Subcutaneous abdominal adipose tissue (tissue), 5 donors: Measurements from ENCODE around the gene TAOK3.

Source experiments
- H3K27ac ChIP-seq: one replicate; pipeline ENCODE4 v1.7.0; 2013; ENCODE audit warnings: low read depth, mild to moderate bottlenecking, inconsistent platforms, low read length, moderate library complexity
- H3K27me3 ChIP-seq, 5 donors: one replicate each; pipeline ENCODE4 v1.7.0; 2013; ENCODE audit warnings: low read length in 5 of 5, inconsistent platforms in 1 of 5; ENCODE audit not compliant: control insufficient read depth in 5 of 5, insufficient read depth in 4 of 5
- H3K36me3 ChIP-seq, 5 donors: one replicate each; pipeline ENCODE4 v1.7.0; 2013; ENCODE audit warnings: low read length in 5 of 5; ENCODE audit not compliant: control insufficient read depth in 5 of 5, insufficient read depth in 5 of 5
- H3K4me1 ChIP-seq, 5 donors: one replicate each; pipeline ENCODE4 v1.7.0; 2013; ENCODE audit warnings: low read length in 5 of 5, mild to moderate bottlenecking in 3 of 5, moderate library complexity in 1 of 5; ENCODE audit not compliant: control insufficient read depth in 5 of 5, insufficient read depth in 5 of 5
- H3K4me3 ChIP-seq, 5 donors: one replicate each; pipeline ENCODE4 v1.7.0; 2013; ENCODE audit warnings: low read length in 5 of 5, low read depth in 1 of 5
- H3K9ac ChIP-seq, 5 donors: one replicate each; pipeline ENCODE4 v1.7.0; 2013; ENCODE audit warnings: low read length in 5 of 5, mild to moderate bottlenecking in 4 of 5, moderate library complexity in 3 of 5
- H3K9me3 ChIP-seq, 5 donors: one replicate each; pipeline ENCODE4 v1.7.0; 2013; ENCODE audit warnings: low read length in 5 of 5; ENCODE audit not compliant: control insufficient read depth in 5 of 5
- donor health status: healthy.
- donor health status: healthy.
- donor health status: healthy.
- donor health status: healthy.
- donor health status: healthy.

Gene TAOK3

GRCh38 chr12:118119449-118119879 lies 253.2 kb downstream of the TAOK3 start:
- Histone ChIP-seq H3K9me3 (no peaks in the 10 kb centered on the region), H3K27me3 (no peaks in the 10 kb centered on the region), H3K4me3 (no peak overlapping the region)

GRCh38 chr12:118109088-118109487 lies 263.6 kb downstream of the TAOK3 start:
- Histone ChIP-seq H3K4me1 (peaks cover 2 to 6% (median 5%) of the 10 kb centered on the region in 5 donors), H3K27me3 (no peaks in the 10 kb centered on the region), H3K27ac (no peak overlapping the region), H3K9ac (no peak overlapping the region), H3K9me3 (no peaks in the 10 kb centered on the region), H3K36me3 (no peaks in the 10 kb centered on the region), H3K4me3 (no peak overlapping the region)

More at GRCh38 chr12:118119449-118119879, 253.2 kb downstream of the TAOK3 start:
- Histone ChIP-seq H3K36me3 (peaks cover 0 to 5% (median 2%) of the 10 kb centered on the region in 5 donors), H3K9ac (no peak overlapping the region), H3K4me1 (peaks cover 0 to 6% (median 3%) of the 10 kb centered on the region in 5 donors), H3K27ac (no peak overlapping the region)

GRCh38 chr12:118107694-118108093 lies 265.0 kb downstream of the TAOK3 start:
- H3K36me3 ChIP-seq, result no peaks in the 10 kb centered on the region
- no peaks in the 10 kb centered on the region for H3K27me3 ChIP-seq
- peaks cover 2 to 19% (median 15%) of the 10 kb centered on the region in 5 donors for H3K4me1 ChIP-seq
- H3K27ac ChIP-seq, result no peak overlapping the region
- no peak overlapping the region for H3K9ac ChIP-seq
- H3K4me3 ChIP-seq, result no peak overlapping the region
- no peaks in the 10 kb centered on the region for H3K9me3 ChIP-seq

GRCh38 chr12:118107011-118107410 lies 265.7 kb downstream of the TAOK3 start:
- H3K36me3 ChIP-seq, result no peaks in the 10 kb centered on the region
- H3K9me3 ChIP-seq, result no peaks in the 10 kb centered on the region
- H3K9ac ChIP-seq, result no peak overlapping the region
- H3K4me1 ChIP-seq, result peaks cover 2 to 24% (median 18%) of the 10 kb centered on the region in 5 donors
- no peak overlapping the region for H3K27ac ChIP-seq
- no peak overlapping the region for H3K4me3 ChIP-seq
- no peaks in the 10 kb centered on the region for H3K27me3 ChIP-seq

GRCh38 chr12:118103601-118104382 lies 268.9 kb downstream of the TAOK3 start, which contains the start of gene VSIG10:
VSIG10 (minus strand) TSS chr12:118104011; CDS start chr12:118103671, 340 bp downstream.
- Histone ChIP-seq H3K4me1 (peaks cover 2 to 24% (median 18%) of the 10 kb centered on the region in 5 donors), H3K27ac (peak within 1 kb of the TSS; percentile 65), H3K27me3 (no peaks in the 10 kb centered on the region), H3K36me3 (no peaks in the 10 kb centered on the region), H3K9ac (peak within 1 kb of the TSS in 4 of 5 donors; percentile 64 to 79 (median 74)), H3K4me3 (peak within 1 kb of the TSS; percentile 75 to 93 (median 84)), H3K9me3 (no peaks in the 10 kb centered on the region)

GRCh38 chr12:118103201-118103600 lies 269.5 kb downstream of the TAOK3 start:
- Histone ChIP-seq H3K27ac (peak overlapping the region; percentile 30), H3K4me1 (peaks cover 2 to 29% (median 19%) of the 10 kb centered on the region in 5 donors), H3K27me3 (no peaks in the 10 kb centered on the region), H3K9ac (peak overlapping the region in 4 of 5 donors; percentile 64 to 79 (median 74)), H3K4me3 (peak overlapping the region; percentile 53 to 93 (median 84)), H3K9me3 (no peaks in the 10 kb centered on the region), H3K36me3 (no peaks in the 10 kb centered on the region)

- Histone ChIP-seq H3K9me3 (no peaks in the 10 kb centered on the region), H3K9ac (peak overlapping the region in 2 of 5 donors; percentile 64 to 79), H3K4me1 (peaks cover 2 to 29% (median 21%) of the 10 kb centered on the region in 5 donors), H3K36me3 (no peaks in the 10 kb centered on the region), H3K4me3 (peak overlapping the region in 4 of 5 donors; percentile 53 to 85 (median 82)), H3K27me3 (no peaks in the 10 kb centered on the region), H3K27ac (no peak overlapping the region)
These were observed 270.1 kb downstream of the TAOK3 start for GRCh38 chr12:118102609-118103008.

- no peak overlapping the region for H3K4me3 ChIP-seq
- H3K27ac ChIP-seq, result no peak overlapping the region
- H3K9me3 ChIP-seq, result no peaks in the 10 kb centered on the region
- no peaks in the 10 kb centered on the region for H3K27me3 ChIP-seq
- H3K9ac ChIP-seq, result no peak overlapping the region
- peaks cover 2 to 29% (median 21%) of the 10 kb centered on the region in 5 donors for H3K4me1 ChIP-seq
- no peaks in the 10 kb centered on the region for H3K36me3 ChIP-seq
These were observed 270.6 kb downstream of the TAOK3 start for GRCh38 chr12:118102070-118102469.

GRCh38 chr12:118101051-118101450 lies 271.7 kb downstream of the TAOK3 start:
- H3K9me3 ChIP-seq, result no peaks in the 10 kb centered on the region
- no peaks in the 10 kb centered on the region for H3K27me3 ChIP-seq
- peaks cover 2 to 29% (median 21%) of the 10 kb centered on the region in 5 donors for H3K4me1 ChIP-seq
- no peak overlapping the region for H3K27ac ChIP-seq
- H3K4me3 ChIP-seq, result no peak overlapping the region
- H3K9ac ChIP-seq, result no peak overlapping the region
- no peaks in the 10 kb centered on the region for H3K36me3 ChIP-seq
